Naive thymus-derived CD8-positive, alpha-beta T cell (primary cell): ENCODE measurements around the gene WSCD1. TPM values are rescaled to one million over a fixed set of nuclear protein-coding genes. Genes with fewer than 3 reads are reported as not detected.

ENCODE experiments used
- ATAC-seq, 2 donors: fragments of 150-1000 bp; cut with Tn5 transposase in 1 of 2; sonication (Bioruptor Pico), chemical (Tn5 transposase) in 1 of 2; 1 replicate in 1 of 2; 2 replicates in 1 of 2; pipeline ENCODE4 v1.10.0; 2021; ENCODE audit warnings: mild to moderate bottlenecking in 2 of 2, moderate library complexity in 2 of 2
- POLR2A ChIA-PET: fragments of 350-600 bp; sonication (Branson Sonifier 250); formaldehyde crosslinking; loops from one replicate; lab custom pipeline; 2021; ENCODE audit warnings: antibody characterized with exemption; lab: Charles Lee
- DNase-seq, 10 donors: peaks; one replicate each; pipeline versions ENCODE4 v3.0.0 to v3.0.0-alpha.2; 2020 to 2022
- H3K27ac Mint-ChIP-seq, 10 donors: one replicate each; pipeline ENCODE4 v1.8.0; 2020 to 2022; ENCODE audit warnings: mild to moderate bottlenecking in 10 of 10, mixed read lengths in 10 of 10, moderate library complexity in 4 of 10, inconsistent platforms in 1 of 10
- H3K27me3 Mint-ChIP-seq, 5 donors: one replicate each; pipeline ENCODE4 v1.8.0; 2021 to 2022; ENCODE audit warnings: mixed read lengths in 5 of 5
- H3K36me3 Mint-ChIP-seq, 3 donors: one replicate each; pipeline ENCODE4 v1.8.0; 2020 to 2022; ENCODE audit warnings: mixed read lengths in 3 of 3, mild to moderate bottlenecking in 2 of 3, inconsistent platforms in 1 of 3
- H3K4me1 Mint-ChIP-seq, 4 donors: one replicate each; pipeline ENCODE4 v1.8.0; 2021 to 2022; ENCODE audit warnings: mixed read lengths in 4 of 4
- H3K4me3 Mint-ChIP-seq, 10 donors: one replicate each; pipeline ENCODE4 v1.8.0; 2020 to 2022; ENCODE audit warnings: mild to moderate bottlenecking in 10 of 10, mixed read lengths in 10 of 10, moderate library complexity in 6 of 10, inconsistent platforms in 1 of 10
- H3K9me3 Mint-ChIP-seq, 9 donors: one replicate each; pipeline ENCODE4 v1.8.0; 2020 to 2022; ENCODE audit warnings: mixed read lengths in 9 of 9, mild to moderate bottlenecking in 3 of 9, inconsistent platforms in 1 of 9, moderate library complexity in 1 of 9
- polyA plus RNA-seq, 3 donors: library from polyadenylated mRNA; unstranded; fragments of 300-500 nt; fragmentation: Illumina TruSeq; gene quantifications; one replicate each; pipeline ENCODE4 v1.2.3, GENCODE V29; 2021
- total RNA-seq, 8 experiments: library from RNA in 2 of 8; stranded (reverse) in 2 of 8; gene quantifications; one replicate each; pipeline ENCODE4 v1.2.3 and lab custom pipeline; 2021 to 2026

Gene WSCD1
- total and polyA plus RNA-seq, 5 experiments from 2014 or later: not detected

DNA sequence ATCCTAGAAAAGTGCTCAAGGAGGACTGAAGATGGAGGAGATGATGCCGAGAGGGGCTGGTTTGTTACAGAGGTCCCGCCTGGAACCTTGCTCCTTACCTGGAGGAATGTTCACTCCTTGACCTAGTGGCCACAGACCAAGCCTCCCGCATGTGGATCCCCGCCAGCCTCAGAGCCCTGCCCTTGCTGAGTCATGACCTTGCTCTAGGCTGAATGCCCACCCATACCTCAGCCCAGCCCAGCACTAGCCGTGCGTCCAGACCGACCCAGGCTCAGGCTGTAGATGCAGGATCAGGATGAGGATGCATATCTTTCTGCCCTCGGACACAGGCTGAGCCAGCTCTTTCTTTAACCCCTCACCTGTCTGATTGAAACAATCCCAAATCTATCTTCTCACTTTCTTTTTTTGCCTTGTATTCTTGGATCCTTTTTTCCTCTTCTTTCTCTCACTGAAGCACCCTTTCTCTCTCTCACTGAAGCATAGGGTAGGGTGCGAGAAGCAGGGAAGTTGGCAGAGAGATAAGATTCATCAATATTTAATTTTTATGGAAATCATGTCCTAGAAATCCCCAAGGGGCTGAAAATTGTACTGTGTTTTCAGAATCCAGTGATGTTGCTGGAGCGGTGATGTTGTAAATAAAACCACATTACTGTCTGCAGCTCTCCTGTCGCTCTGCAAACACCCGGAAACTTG, 34.9 kb downstream of the WSCD1 start:
- peaks cover 5 to 42% (median 26%) of the 10 kb centered on the region in 5 donors for H3K27me3 Mint-ChIP-seq
- DNase-seq (no peak), ATAC-seq (no peak)
- H3K4me1 Mint-ChIP-seq: no peaks in the 10 kb centered on the region
- POLR2A ChIA-PET: no interaction called here
- no peak overlapping the region for H3K27ac Mint-ChIP-seq
- peaks cover 0 to 8% (median 0%) of the 10 kb centered on the region in 3 donors for H3K36me3 Mint-ChIP-seq
- H3K4me3 Mint-ChIP-seq: no peak overlapping the region
- peaks cover 0 to 3% (median 1%) of the 10 kb centered on the region in 9 donors for H3K9me3 Mint-ChIP-seq

DNA sequence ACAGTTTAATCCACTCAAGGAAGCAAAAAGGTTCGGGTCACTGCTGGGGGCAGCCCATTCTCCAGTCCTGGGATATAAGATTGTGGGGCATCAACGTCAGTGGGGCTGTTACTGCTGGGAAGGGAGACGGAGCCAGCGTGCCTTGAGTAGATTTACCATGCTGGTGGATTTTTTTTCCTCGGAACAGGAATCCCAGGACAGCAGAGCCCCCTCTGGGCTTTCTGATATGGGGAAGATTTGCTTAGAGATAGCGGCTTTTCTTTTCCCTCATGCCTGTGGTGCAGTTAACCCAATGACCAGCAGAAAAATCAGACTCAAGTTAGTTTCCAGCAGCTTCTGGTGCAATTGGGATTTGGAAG, 35.4 kb downstream of the WSCD1 start:
- H3K36me3 Mint-ChIP-seq: peaks cover 0 to 8% (median 0%) of the 10 kb centered on the region in 3 donors
- peaks cover 0 to 3% (median 1%) of the 10 kb centered on the region in 9 donors for H3K9me3 Mint-ChIP-seq
- peaks cover 5 to 42% (median 26%) of the 10 kb centered on the region in 5 donors for H3K27me3 Mint-ChIP-seq
- no peak for ATAC-seq
- DNase-seq: no peak
- H3K4me3 Mint-ChIP-seq: no peak overlapping the region
- POLR2A ChIA-PET: no interaction called here
- no peaks in the 10 kb centered on the region for H3K4me1 Mint-ChIP-seq
- H3K27ac Mint-ChIP-seq: no peak overlapping the region

DNA sequence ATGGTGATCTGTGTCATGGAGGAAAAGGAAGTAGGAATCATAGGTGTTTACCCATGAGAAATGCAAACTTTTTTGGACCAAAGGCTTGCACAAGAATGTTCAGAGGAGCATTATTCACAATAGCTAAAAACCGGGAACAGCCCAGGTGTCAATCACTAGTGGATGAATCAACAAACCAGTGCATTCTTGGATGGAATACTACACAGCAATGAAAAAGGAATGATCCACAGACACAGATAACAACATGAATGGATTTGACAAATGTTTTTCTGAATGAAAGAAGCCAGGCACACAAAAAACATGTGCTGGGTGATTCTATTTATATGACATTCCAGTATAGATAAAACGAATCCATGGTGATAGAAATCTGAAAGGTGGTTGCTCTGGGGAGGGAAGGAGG, 36.0 kb downstream of the WSCD1 start:
- POLR2A ChIA-PET: no interaction called here
- ATAC-seq: no peak
- Mint-ChIP-seq H3K27me3 (peaks cover 7 to 38% (median 26%) of the 10 kb centered on the region in 5 donors), H3K9me3 (peaks cover 0 to 3% (median 1%) of the 10 kb centered on the region in 9 donors), H3K4me1 (no peaks in the 10 kb centered on the region), H3K27ac (no peak overlapping the region), H3K4me3 (no peak overlapping the region), H3K36me3 (peaks cover 0 to 8% (median 0%) of the 10 kb centered on the region in 3 donors)
- no peak for DNase-seq

DNA sequence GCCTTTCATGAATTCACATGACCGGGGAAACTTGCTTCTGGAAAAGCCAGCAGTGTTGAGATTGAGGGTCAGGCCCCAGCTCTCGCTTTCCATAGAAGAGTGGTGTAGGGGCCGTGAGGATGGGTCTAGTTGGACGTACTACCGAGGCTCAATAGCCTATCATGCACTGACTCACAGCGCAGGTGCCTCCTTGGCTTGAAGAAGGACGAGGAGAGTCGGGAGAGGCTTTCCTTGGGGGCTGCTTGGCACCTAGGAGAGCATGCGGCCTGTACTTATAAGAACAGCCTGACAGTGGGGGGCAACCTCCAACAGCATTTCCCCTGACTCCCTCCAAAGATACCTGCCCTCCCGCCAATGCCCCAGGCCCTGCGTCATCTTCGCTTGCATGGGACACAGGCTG, 37.6 kb downstream of the WSCD1 start:
- peak overlapping the region in 1 of 10 donors; percentile 36 for H3K27ac Mint-ChIP-seq
- ATAC-seq (no peak), DNase-seq (no peak)
- H3K36me3 Mint-ChIP-seq: peaks cover 0 to 8% (median 0%) of the 10 kb centered on the region in 3 donors
- H3K4me1 Mint-ChIP-seq: no peaks in the 10 kb centered on the region
- POLR2A ChIA-PET: no interaction called here
- peaks cover 0 to 3% (median 1%) of the 10 kb centered on the region in 9 donors for H3K9me3 Mint-ChIP-seq
- H3K27me3 Mint-ChIP-seq: peaks cover 7 to 37% (median 26%) of the 10 kb centered on the region in 5 donors
- no peak overlapping the region for H3K4me3 Mint-ChIP-seq

DNA sequence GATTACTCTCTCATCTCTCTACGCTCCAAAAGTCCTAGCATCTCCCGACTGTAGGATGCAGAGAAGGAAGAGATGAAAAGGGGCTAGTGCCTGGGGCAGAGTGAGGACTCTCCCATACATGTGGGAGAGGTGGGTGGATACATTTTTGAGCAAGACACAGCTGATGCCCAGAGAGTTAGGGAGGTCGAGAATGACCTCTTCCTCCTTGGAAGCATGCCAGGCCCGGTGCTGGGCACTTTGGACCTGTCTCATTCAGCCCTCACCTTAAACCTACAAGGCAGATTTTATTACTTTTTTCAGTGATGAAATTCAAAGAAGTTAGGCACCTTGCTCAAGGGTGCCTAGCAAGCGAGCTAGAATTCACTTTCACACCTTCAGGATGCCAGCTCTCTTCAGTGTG, 38.2 kb downstream of the WSCD1 start:
- POLR2A ChIA-PET: no interaction called here
- no peak overlapping the region for H3K27ac Mint-ChIP-seq
- H3K27me3 Mint-ChIP-seq: peaks cover 7 to 33% (median 26%) of the 10 kb centered on the region in 5 donors
- no peak overlapping the region for H3K4me3 Mint-ChIP-seq
- H3K36me3 Mint-ChIP-seq: peaks cover 0 to 8% (median 0%) of the 10 kb centered on the region in 3 donors
- DNase-seq: no peak
- H3K4me1 Mint-ChIP-seq: no peaks in the 10 kb centered on the region
- no peak for ATAC-seq
- H3K9me3 Mint-ChIP-seq: peaks cover 0 to 3% (median 1%) of the 10 kb centered on the region in 9 donors

DNA sequence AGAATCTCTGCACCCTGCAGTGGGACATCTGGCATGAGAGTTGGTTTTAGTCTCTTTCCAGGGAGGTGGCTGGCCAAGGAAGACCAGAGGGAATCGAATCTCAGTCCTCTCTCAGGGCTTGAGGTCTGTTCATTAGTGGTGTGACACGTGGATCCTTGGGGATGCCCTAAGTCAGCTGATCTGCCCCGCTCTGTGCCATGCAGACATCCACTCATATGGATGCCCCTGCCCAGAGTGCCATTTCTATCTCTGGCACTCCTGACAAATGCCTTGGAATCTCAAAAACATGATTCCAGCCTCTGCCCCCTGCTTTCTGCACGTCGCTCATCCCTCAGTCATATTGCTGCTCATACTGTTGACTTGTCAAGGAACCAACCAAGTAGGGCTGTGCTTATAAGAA, 38.8 kb downstream of the WSCD1 start:
- Mint-ChIP-seq H3K27me3 (peaks cover 6 to 33% (median 26%) of the 10 kb centered on the region in 5 donors), H3K4me1 (no peaks in the 10 kb centered on the region), H3K27ac (no peak overlapping the region), H3K4me3 (no peak overlapping the region), H3K9me3 (peaks cover 0 to 3% (median 1%) of the 10 kb centered on the region in 9 donors), H3K36me3 (peaks cover 0 to 8% (median 0%) of the 10 kb centered on the region in 3 donors)
- POLR2A ChIA-PET: no interaction called here
- no peak for ATAC-seq
- no peak for DNase-seq

DNA sequence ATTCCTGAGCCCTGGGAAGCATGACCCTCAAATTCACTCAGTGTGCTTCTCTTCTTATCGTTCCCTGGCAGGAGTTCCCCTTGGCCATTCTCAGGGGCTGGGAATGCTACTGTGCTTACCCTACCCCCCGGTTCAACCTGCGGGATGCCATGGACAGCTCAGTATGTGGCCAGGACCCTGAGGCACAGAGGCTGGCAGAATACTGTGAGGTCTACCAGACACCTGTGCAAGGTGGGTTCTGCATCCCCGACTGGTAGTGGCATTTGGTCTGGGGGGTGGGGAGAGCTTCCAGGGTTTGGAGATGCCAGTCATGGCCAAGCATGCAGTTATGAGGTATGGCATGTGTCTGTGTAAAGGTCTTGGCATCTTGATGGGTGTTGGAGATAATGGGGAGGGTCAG, 39.4 kb downstream of the WSCD1 start:
- ATAC-seq: no peak
- H3K4me3 Mint-ChIP-seq: no peak overlapping the region
- peaks cover 6 to 30% (median 26%) of the 10 kb centered on the region in 5 donors for H3K27me3 Mint-ChIP-seq
- H3K4me1 Mint-ChIP-seq: no peaks in the 10 kb centered on the region
- H3K9me3 Mint-ChIP-seq: peaks cover 0 to 3% (median 1%) of the 10 kb centered on the region in 9 donors
- H3K27ac Mint-ChIP-seq: no peak overlapping the region
- DNase-seq: no peak
- POLR2A ChIA-PET: no interaction called here
- peaks cover 0 to 8% (median 0%) of the 10 kb centered on the region in 3 donors for H3K36me3 Mint-ChIP-seq

DNA sequence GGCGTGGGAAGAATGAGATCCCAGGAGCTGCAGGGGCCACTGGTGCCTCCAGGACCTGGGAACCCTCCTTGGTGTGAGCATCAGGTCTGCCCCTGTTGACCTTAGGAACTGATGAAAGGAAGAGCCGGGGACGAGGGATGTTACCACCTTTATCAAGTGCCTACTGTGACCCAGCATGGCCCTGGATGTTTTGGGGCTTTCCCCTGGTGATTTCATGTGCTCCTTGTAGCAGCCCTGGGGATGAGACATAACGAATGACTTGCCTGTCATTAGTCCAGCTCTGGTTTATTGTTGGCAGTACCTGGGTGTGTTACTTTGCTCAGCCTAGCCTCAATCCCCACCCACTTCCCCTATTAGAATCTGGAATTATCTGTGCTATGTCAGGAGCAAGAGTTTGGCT, 39.9 kb downstream of the WSCD1 start:
- DNase-seq (no peak), ATAC-seq (no peak)
- Mint-ChIP-seq H3K36me3 (peaks cover 0 to 8% (median 0%) of the 10 kb centered on the region in 3 donors), H3K27ac (no peak overlapping the region), H3K9me3 (peaks cover 0 to 3% (median 1%) of the 10 kb centered on the region in 9 donors), H3K4me1 (no peaks in the 10 kb centered on the region), H3K27me3 (peaks cover 6 to 29% (median 24%) of the 10 kb centered on the region in 5 donors), H3K4me3 (no peak overlapping the region)
- POLR2A ChIA-PET: no interaction called here

DNA sequence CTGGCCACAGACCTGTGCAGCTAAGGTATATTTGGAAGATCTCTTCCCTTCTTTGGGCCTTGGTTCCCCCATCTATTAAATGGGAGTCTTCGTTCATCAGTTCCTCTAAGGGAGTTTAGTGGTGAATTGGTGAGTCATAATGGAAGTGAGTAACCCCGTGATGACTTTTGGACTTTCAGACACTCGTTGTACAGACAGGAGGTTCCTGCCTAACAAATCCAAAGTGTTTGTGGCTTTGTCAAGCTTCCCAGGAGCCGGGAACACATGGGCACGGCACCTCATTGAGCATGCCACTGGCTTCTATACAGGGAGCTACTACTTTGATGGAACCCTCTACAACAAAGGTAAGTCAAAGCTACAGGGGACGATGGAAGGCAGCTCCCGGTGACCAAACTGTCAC, 40.4 kb downstream of the WSCD1 start:
- Mint-ChIP-seq H3K36me3 (peaks cover 0 to 8% (median 0%) of the 10 kb centered on the region in 3 donors), H3K27me3 (peaks cover 6 to 29% (median 21%) of the 10 kb centered on the region in 5 donors), H3K4me1 (no peaks in the 10 kb centered on the region), H3K9me3 (peaks cover 0 to 3% (median 1%) of the 10 kb centered on the region in 9 donors), H3K27ac (no peak overlapping the region), H3K4me3 (no peak overlapping the region)
- ATAC-seq (no peak), DNase-seq (no peak)
- POLR2A ChIA-PET: no interaction called here

DNA sequence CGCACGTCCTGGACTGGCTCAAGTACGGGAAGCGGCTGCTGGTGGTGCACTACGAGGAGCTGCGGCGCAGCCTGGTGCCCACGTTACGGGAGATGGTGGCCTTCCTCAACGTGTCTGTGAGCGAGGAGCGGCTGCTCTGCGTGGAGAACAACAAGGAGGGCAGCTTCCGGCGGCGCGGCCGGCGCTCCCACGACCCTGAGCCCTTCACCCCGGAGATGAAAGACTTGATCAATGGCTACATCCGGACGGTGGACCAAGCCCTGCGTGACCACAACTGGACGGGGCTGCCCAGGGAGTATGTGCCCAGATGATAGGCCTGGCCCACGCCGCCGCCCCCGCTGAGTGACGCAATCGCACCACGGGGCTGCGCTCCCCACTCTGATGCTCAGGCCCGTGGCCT, 50.2 kb downstream of the WSCD1 start:
- no peak overlapping the region for H3K4me3 Mint-ChIP-seq
- H3K4me1 Mint-ChIP-seq: no peaks in the 10 kb centered on the region
- DNase-seq: no peak
- H3K9me3 Mint-ChIP-seq: peaks cover 2 to 20% (median 12%) of the 10 kb centered on the region in 9 donors
- POLR2A ChIA-PET: no interaction called here
- H3K27me3 Mint-ChIP-seq: peaks cover 0 to 8% (median 2%) of the 10 kb centered on the region in 5 donors
- H3K36me3 Mint-ChIP-seq: peaks cover 0 to 10% (median 0%) of the 10 kb centered on the region in 3 donors
- no peak overlapping the region for H3K27ac Mint-ChIP-seq
- no peak for ATAC-seq

DNA sequence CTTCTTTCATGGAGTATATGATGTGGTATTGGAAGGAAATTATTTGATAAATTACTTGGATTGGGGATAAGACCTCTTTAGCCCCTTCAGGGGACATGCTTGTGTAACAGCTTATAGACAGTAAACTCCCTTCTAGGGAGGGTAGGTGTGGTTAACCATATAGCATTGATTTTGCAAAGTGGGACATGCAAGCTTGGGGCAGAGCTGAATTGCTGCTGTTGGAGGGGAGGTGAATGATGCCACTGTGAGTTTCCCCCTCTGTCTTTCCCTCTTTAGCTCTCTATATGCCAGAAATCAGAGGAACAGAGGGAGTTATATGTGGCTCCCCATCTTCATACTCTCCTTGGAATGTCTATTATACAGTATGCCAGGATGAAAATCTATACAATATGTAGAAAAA, 54.7 kb downstream of the WSCD1 start:
- peaks cover 0 to 11% (median 0%) of the 10 kb centered on the region in 3 donors for H3K36me3 Mint-ChIP-seq
- ATAC-seq (no peak), DNase-seq (no peak)
- H3K27me3 Mint-ChIP-seq: peaks cover 0 to 8% (median 3%) of the 10 kb centered on the region in 5 donors
- POLR2A ChIA-PET: no interaction called here
- no peaks in the 10 kb centered on the region for H3K4me1 Mint-ChIP-seq
- no peak overlapping the region for H3K27ac Mint-ChIP-seq
- peaks cover 2 to 29% (median 13%) of the 10 kb centered on the region in 9 donors for H3K9me3 Mint-ChIP-seq
- H3K4me3 Mint-ChIP-seq: no peak overlapping the region

DNA sequence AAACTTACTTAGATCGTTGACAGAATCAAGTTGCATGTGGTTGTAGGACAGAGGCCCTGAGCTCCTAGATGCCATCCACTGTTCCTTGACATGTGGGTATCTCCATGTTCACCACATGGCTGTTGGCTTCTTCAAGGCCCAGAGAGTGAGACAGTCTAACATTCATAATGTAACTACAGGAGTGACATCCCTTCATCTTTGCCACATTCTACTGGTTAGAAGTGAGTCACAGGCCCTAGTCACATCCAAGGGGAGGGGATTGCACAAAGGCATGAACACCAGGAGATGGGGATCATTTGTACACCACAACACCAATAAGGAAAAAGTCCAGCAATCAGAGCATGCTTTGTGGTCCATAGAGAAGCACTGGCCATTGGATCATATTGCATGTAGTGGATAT, 56.6 kb downstream of the WSCD1 start:
- H3K4me1 Mint-ChIP-seq: no peaks in the 10 kb centered on the region
- peaks cover 1 to 6% (median 3%) of the 10 kb centered on the region in 5 donors for H3K27me3 Mint-ChIP-seq
- POLR2A ChIA-PET: no interaction called here
- H3K27ac Mint-ChIP-seq: no peak overlapping the region
- DNase-seq (no peak), ATAC-seq (no peak)
- peaks cover 0 to 11% (median 0%) of the 10 kb centered on the region in 3 donors for H3K36me3 Mint-ChIP-seq
- peaks cover 2 to 29% (median 13%) of the 10 kb centered on the region in 9 donors for H3K9me3 Mint-ChIP-seq
- no peak overlapping the region for H3K4me3 Mint-ChIP-seq

DNA sequence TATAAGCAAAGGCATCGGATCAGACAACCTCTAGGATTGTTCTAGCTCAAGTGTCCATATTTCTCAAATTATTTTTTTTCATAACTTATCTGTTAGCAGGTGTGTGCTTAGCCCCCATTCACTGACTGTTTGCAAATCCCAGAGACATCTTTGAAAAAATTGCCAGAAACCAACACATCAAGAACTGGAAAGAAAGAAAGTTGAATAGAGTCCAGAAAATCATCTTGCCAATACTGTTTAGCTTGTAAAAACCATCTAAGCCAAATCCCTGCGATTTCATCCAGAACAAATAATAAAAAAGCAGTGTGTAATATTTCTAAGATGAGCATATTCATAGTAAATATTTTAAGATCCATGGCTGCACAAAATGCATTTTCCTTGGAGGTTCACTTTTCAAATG, 64.5 kb downstream of the WSCD1 start:
- Mint-ChIP-seq H3K36me3 (no peaks in the 10 kb centered on the region), H3K4me1 (no peaks in the 10 kb centered on the region), H3K9me3 (no peaks in the 10 kb centered on the region), H3K27ac (no peak overlapping the region), H3K4me3 (no peak overlapping the region), H3K27me3 (peaks cover 6 to 31% (median 19%) of the 10 kb centered on the region in 5 donors)
- ATAC-seq: no peak
- POLR2A ChIA-PET: no interaction called here
- no peak for DNase-seq
